Choroid plexus epithelial cell (primary cell): ENCODE results near the gene MCOLN3.

Source experiments
- DNase-seq: peaks from one replicate; pipeline ENCODE4 v3.0.0-alpha.2; 2010; ENCODE audit warnings: low read depth
- H3K4me3 ChIP-seq: 2 replicates; pipeline ENCODE4 v1.5.1; 2011; ENCODE audit warnings: low read depth, mild to moderate bottlenecking, control low read depth, low read length, moderate library complexity
- CTCF ChIP-seq: conservative IDR thresholded peaks from 2 replicates; pipeline ENCODE4 v1.5.1; 2011; ENCODE audit warnings: low read depth, mild to moderate bottlenecking, control low read depth, inconsistent platforms, low read length, moderate library complexity

Gene MCOLN3, protein sequence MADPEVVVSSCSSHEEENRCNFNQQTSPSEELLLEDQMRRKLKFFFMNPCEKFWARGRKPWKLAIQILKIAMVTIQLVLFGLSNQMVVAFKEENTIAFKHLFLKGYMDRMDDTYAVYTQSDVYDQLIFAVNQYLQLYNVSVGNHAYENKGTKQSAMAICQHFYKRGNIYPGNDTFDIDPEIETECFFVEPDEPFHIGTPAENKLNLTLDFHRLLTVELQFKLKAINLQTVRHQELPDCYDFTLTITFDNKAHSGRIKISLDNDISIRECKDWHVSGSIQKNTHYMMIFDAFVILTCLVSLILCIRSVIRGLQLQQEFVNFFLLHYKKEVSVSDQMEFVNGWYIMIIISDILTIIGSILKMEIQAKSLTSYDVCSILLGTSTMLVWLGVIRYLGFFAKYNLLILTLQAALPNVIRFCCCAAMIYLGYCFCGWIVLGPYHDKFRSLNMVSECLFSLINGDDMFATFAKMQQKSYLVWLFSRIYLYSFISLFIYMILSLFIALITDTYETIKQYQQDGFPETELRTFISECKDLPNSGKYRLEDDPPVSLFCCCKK

DNA sequence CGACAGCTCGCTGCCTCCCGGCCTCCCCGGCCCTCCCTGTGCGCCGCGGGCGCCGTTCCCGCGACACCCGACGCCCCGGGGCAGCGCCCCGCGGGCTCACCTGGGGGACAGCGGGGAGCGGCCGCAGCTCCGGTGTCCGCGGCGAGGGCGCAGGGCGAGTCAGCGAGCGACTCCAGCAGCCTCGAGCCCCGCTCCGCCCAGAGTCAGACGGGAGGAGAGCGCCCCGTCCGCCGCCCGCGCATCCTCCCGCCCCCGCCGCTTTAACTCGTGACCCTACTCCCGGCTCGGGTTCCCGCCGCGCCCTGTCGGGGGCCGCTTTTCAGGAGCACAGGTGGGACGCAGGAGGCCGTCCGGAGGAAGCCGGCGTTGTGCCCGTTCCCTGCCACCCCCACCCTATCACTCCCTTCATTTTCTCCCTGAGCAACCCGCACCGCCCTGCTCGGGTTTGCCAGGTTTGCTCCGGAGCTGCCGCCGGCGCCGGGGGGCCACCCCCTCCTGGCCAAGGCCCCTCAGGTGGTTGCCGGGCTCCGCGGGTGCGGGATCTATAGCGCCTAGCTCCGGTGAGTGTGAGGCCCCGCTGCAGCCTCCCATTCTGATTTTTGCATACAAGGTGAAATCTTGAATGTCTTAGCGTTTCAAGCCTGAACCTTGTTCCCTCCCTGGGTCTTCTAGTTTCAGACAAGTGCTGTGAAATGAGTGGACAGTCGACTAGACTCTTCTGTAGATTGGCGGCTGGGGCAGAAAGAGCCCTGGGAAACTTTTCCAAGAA, at the start of gene MCOLN3:
TSS of gene MCOLN3 (minus strand) at position 205 of the 769 bp plus-strand sequence. CDS start 3,140 bp downstream, outside the sequence.
- H3K4me3 ChIP-seq: peak within 1 kb of the TSS; percentile 42
- no peak for TF ChIP-seq CTCF

GRCh38 chr1:85093644-85094043, 45.3 kb upstream of the MCOLN3 start:
- H3K4me3 ChIP-seq: no peak overlapping the region
- DNase-seq: no peak
- no peak for TF ChIP-seq CTCF

More for the DNA sequence above, at the start of gene MCOLN3:
- DNase-seq: no peak

GRCh38 chr1:85091671-85092280, 43.5 kb upstream of the MCOLN3 start:
- DNase-seq: no peak
- H3K4me3 ChIP-seq: no peak overlapping the region
- no peak for TF ChIP-seq CTCF

GRCh38 chr1:85090225-85090624, 41.9 kb upstream of the MCOLN3 start:
- no peak overlapping the region for H3K4me3 ChIP-seq
- no peak for TF ChIP-seq CTCF
- DNase-seq: no peak

GRCh38 chr1:85089203-85089602, 40.9 kb upstream of the MCOLN3 start:
- no peak for TF ChIP-seq CTCF
- H3K4me3 ChIP-seq: no peak overlapping the region
- no peak for DNase-seq

- no peak overlapping the region for H3K4me3 ChIP-seq
- TF ChIP-seq CTCF: no peak
- peak; percentile 53 for DNase-seq
Measured at GRCh38 chr1:85088408-85088784, 40.1 kb upstream of the MCOLN3 start.
